BJ (cell line): ENCODE data around the gene FKBP15. TPM values are rescaled to one million over a fixed set of nuclear protein-coding genes. Genes with fewer than 3 reads are reported as not detected.

Experiments
- CTCF ChIA-PET: fragments of 350-600 bp; formaldehyde crosslinking; extraction: SDS; loops from one replicate; lab custom pipeline; 2021; ENCODE audit warnings: antibody characterized with exemption, inconsistent platforms; lab: Yijun Ruan, JAX
- POLR2A ChIA-PET: fragments of 300-600 bp; sonication (Branson Sonifier 250); formaldehyde crosslinking; extraction: SDS; loops from one replicate; lab custom pipeline; 2021; ENCODE audit warnings: antibody characterized with exemption; lab: Charles Lee
- DNase-seq: peaks from one replicate; pipeline ENCODE4 v3.0.0-alpha.2; 2011; ENCODE audit warnings: low read depth
- H3K27me3 ChIP-seq: 2 replicates; pipeline ENCODE4 v1.6.0; 2011; ENCODE audit warnings: low read length; ENCODE audit not compliant: control insufficient read depth, insufficient read depth
- H3K36me3 ChIP-seq: 2 replicates; pipeline ENCODE4 v1.5.1; 2011; ENCODE audit warnings: low read length; ENCODE audit not compliant: control insufficient read depth, insufficient read depth
- H3K4me3 ChIP-seq: 2 replicates; pipeline ENCODE4 v1.5.1; 2011; ENCODE audit warnings: low read depth, mild to moderate bottlenecking, control low read depth, low read length
- CTCF ChIP-seq: IDR thresholded peaks from 2 replicates; pipeline ENCODE4 v1.5.1; 2011; ENCODE audit warnings: low read depth, mild to moderate bottlenecking, control low read depth, inconsistent platforms, low read length, moderate library complexity; ENCODE audit not compliant: insufficient read depth
- polyA plus RNA-seq: library from polyadenylated mRNA; depleted of rRNA; stranded (reverse); fragments of >200 nt; gene quantifications from 2 replicates; pipeline ENCODE4 v1.2.3, GENCODE V29; 2011

Gene FKBP15
- polyA plus RNA-seq, 1 experiment = 45.0 TPM

GRCh38 chr9:113176803-113177202 is 44.3 kb downstream of the FKBP15 start:
- Histone ChIP-seq H3K4me3 (no peak overlapping the region), H3K27me3 (no peaks in the 10 kb centered on the region), H3K36me3 (peaks cover 9% of the 10 kb centered on the region)
- ChIA-PET CTCF (interaction anchor here (1.3 kb wide), 1 partner anchor 8 kb away, joined by 3 read pairs; no protein-coding TSS in a partner anchor), POLR2A (no interaction called here)
- TF ChIP-seq CTCF = no peak
- no peak for DNase-seq

GRCh38 chr9:113173341-113173740 is 47.7 kb downstream of the FKBP15 start:
- DNase-seq = no peak
- H3K36me3 ChIP-seq = peaks cover 29% of the 10 kb centered on the region
- no peaks in the 10 kb centered on the region for H3K27me3 ChIP-seq
- TF ChIP-seq CTCF = no peak
- ChIA-PET CTCF (no interaction called here), POLR2A (no interaction called here)
- H3K4me3 ChIP-seq = no peak overlapping the region

- POLR2A ChIA-PET = no interaction called here
These were observed 52.3 kb downstream of the FKBP15 start for GRCh38 chr9:113168809-113169208.

GRCh38 chr9:113166039-113166438 is 55.0 kb downstream of the FKBP15 start:
- Histone ChIP-seq H3K36me3 (peaks cover 44% of the 10 kb centered on the region), H3K4me3 (no peak overlapping the region), H3K27me3 (no peaks in the 10 kb centered on the region)
- CTCF ChIA-PET = no interaction called here
- no peak for DNase-seq
- TF ChIP-seq CTCF = no peak
- POLR2A ChIA-PET = no interaction called here

More at GRCh38 chr9:113168809-113169208, 52.3 kb downstream of the FKBP15 start:
- Histone ChIP-seq H3K27me3 (no peaks in the 10 kb centered on the region), H3K36me3 (peaks cover 39% of the 10 kb centered on the region), H3K4me3 (no peak overlapping the region)
- TF ChIP-seq CTCF = no peak
- no peak for DNase-seq
- CTCF ChIA-PET = no interaction called here

GRCh38 chr9:113164536-113165300 is 56.4 kb downstream of the FKBP15 start:
- peak; percentile 26 for DNase-seq
- ChIA-PET POLR2A (no interaction called here), CTCF (interaction anchor here (0.8 to 1.2 kb wide), 2 partner anchors 14 to 53 kb away, joined by 3 to 4 read pairs; partner anchors contain the start of gene SLC31A2)
- Histone ChIP-seq H3K27me3 (no peaks in the 10 kb centered on the region), H3K36me3 (peaks cover 37% of the 10 kb centered on the region), H3K4me3 (no peak overlapping the region)
- TF ChIP-seq CTCF = no peak
